BE2C (cell line): ENCODE measurements around the gene GRK4.

Source experiments
- DNase-seq: peaks from one replicate; pipeline ENCODE4 v3.0.0-alpha.2; 2020
- H3K27me3 ChIP-seq: fragments of 250-450 bp; sonication (Bioruptor Pico); 2 replicates; pipeline ENCODE4 v1.5.1; 2020; ENCODE audit warnings: mild to moderate bottlenecking
- H3K36me3 ChIP-seq: fragments of 250-450 bp; sonication (Bioruptor Pico); 2 replicates; pipeline ENCODE4 v1.5.1; 2020; ENCODE audit warnings: mild to moderate bottlenecking
- H3K4me1 ChIP-seq: fragments of 250-450 bp; sonication (Bioruptor Pico); 2 replicates; pipeline ENCODE4 v1.5.1; 2020
- H3K4me3 ChIP-seq: 2 replicates; pipeline ENCODE4 v1.5.1; 2011; ENCODE audit warnings: low read depth, low read length
- H3K9me3 ChIP-seq: fragments of 250-450 bp; sonication (Bioruptor Pico); 2 replicates; pipeline ENCODE4 v1.5.1; 2020
- CTCF ChIP-seq: IDR thresholded peaks from 2 replicates; pipeline ENCODE4 v1.5.1; 2012; ENCODE audit warnings: mild to moderate bottlenecking, low read depth, low read length

The GRK4 gene

DNA sequence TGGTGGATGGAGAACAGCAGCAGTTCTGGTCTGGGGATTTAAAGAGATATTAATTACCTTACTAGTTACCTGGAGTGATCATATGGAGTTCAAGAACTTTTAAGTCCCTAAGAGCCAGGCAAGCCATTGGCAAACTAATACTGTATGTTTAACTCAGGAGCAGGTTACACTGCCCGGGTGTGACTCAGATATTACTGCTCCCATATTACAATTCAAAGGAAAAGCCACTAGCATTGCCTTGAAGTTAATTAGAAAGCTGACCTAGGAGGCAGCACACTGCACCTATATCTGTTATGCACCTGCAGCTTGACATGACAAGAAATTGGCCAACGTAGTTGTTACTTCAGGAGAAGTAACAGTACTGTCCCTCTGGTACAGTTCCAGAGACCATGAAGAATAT is 47.2 kb downstream of the GRK4 start:
- Histone ChIP-seq H3K4me3 (no peak overlapping the region), H3K4me1 (no peaks in the 10 kb centered on the region), H3K36me3 (no peaks in the 10 kb centered on the region), H3K27me3 (no peaks in the 10 kb centered on the region), H3K9me3 (no peaks in the 10 kb centered on the region)
- TF ChIP-seq CTCF, result no peak
- DNase-seq, result no peak

DNA sequence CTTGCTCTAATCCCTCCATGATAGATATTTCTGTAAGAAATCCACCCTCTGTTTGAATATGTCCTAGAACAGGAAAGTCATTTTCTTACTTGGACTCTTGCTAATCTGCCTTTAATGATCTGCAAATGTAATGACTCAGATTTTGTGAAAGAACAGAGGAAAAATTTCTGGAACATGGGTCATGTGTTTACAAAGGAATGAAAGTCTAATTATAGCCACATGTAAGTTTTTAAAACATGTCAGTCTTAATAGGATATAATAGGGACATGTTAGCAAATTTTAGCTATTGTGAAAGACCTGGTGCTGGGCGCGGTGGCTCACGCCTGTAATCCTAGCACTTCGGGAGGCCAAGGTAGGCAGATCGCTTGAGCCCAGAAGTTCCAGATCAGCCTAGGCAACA is 47.6 kb downstream of the GRK4 start:
- DNase-seq, result no peak
- H3K4me1 ChIP-seq, result no peaks in the 10 kb centered on the region
- no peaks in the 10 kb centered on the region for H3K36me3 ChIP-seq
- TF ChIP-seq CTCF, result no peak
- H3K27me3 ChIP-seq, result no peaks in the 10 kb centered on the region
- no peak overlapping the region for H3K4me3 ChIP-seq
- H3K9me3 ChIP-seq, result no peaks in the 10 kb centered on the region

- Histone ChIP-seq H3K36me3 (no peaks in the 10 kb centered on the region), H3K9me3 (no peaks in the 10 kb centered on the region), H3K27me3 (no peaks in the 10 kb centered on the region), H3K4me3 (no peak overlapping the region), H3K4me1 (no peaks in the 10 kb centered on the region)
- DNase-seq, result no peak
- no peak for TF ChIP-seq CTCF
Measured at GRCh38 chr4:3011456-3012220, 48.3 kb downstream of the GRK4 start.

DNA sequence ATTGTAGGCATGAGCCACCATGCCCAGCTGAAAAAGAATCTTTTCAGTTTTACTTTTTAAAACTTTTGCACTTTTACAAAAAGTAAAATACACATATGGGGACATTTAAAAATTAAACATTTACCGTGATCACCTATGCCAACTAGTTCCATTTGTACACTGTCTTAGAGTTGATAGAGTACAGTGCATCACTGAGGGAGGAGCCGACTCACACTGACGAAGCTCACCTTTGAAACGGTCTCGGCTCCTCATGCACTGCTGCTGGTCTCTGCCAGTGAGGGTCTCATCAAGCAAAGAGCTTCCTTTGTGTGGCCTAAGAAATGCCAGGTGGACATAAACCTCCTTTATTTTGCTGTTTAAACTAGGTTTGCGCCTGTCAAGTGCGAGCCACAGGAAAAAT is 50.0 kb downstream of the GRK4 start:
- TF ChIP-seq CTCF, result no peak
- no peaks in the 10 kb centered on the region for H3K36me3 ChIP-seq
- DNase-seq, result no peak
- H3K4me3 ChIP-seq, result no peak overlapping the region
- H3K4me1 ChIP-seq, result no peaks in the 10 kb centered on the region
- no peaks in the 10 kb centered on the region for H3K27me3 ChIP-seq
- no peaks in the 10 kb centered on the region for H3K9me3 ChIP-seq

DNA sequence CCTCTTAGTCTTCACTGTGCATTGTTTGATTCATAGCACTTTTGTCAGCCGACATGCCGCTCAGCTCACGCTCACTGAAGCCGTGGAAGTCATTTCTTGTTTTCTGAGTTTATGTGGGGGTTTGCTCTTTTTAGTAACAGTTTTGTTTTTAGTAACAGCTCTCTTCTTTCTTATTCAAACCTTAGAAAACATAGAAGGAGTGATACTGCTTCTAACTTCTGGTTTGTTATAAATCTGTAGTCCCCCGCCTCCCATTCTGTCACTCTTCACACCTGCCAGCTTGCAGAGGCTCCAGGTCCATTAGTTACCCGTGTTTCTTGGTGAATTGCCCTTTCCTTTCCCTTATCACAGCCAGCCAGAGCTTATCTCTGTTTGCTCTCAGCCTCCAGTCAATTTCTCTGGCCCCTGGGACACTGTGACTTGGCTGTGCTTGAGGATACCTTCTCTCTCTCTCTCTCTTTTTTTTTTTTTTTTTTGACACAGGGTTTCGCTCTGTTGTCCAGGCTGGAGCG is 50.5 kb downstream of the GRK4 start:
- no peaks in the 10 kb centered on the region for H3K4me1 ChIP-seq
- no peaks in the 10 kb centered on the region for H3K36me3 ChIP-seq
- peak; percentile 66 for DNase-seq
- H3K4me3 ChIP-seq, result no peak overlapping the region
- no peaks in the 10 kb centered on the region for H3K9me3 ChIP-seq
- no peak for TF ChIP-seq CTCF
- H3K27me3 ChIP-seq, result no peaks in the 10 kb centered on the region

- DNase-seq, result peak; percentile 41
- TF ChIP-seq CTCF, result no peak
- Histone ChIP-seq H3K9me3 (no peaks in the 10 kb centered on the region), H3K4me1 (no peaks in the 10 kb centered on the region), H3K36me3 (no peaks in the 10 kb centered on the region), H3K27me3 (no peaks in the 10 kb centered on the region), H3K4me3 (no peak overlapping the region)
Measured at GRCh38 chr4:3016961-3017360, 53.6 kb downstream of the GRK4 start.
